Peyer's patch (tissue), 4 donors: Measurements from ENCODE around the gene CFAP20DC. TPM values are rescaled to one million over a fixed set of nuclear protein-coding genes. Genes with fewer than 3 reads are reported as not detected.
"Not testable (repeated sequence)": the region's sequence is repeated elsewhere in the genome, so short reads cannot be mapped to it uniquely, and the experiment has no call there.

Source experiments
- DNase-seq, 3 donors: peaks; one replicate each; pipeline ENCODE4 v3.0.0-alpha.2; 2017 to 2019
- H3K27ac ChIP-seq, 4 donors: fragments of 200-600 bp; sonication (generic); one replicate each; pipeline ENCODE4 v1.5.1; 2016 to 2019
- H3K27me3 ChIP-seq, 2 donors: fragments of 200-600 bp; sonication (generic); one replicate each; pipeline ENCODE4 v1.5.1; 2019
- H3K36me3 ChIP-seq, 3 donors: fragments of 200-600 bp; sonication (generic); one replicate each; pipeline ENCODE4 v1.5.1; 2016 to 2019
- H3K4me1 ChIP-seq, 4 donors: fragments of 200-600 bp; sonication (generic); one replicate each; pipeline ENCODE4 v1.5.1; 2016 to 2019
- H3K4me3 ChIP-seq, 4 donors: fragments of 200-600 bp; sonication (generic); 1 replicate in 3 of 4; 2 replicates in 1 of 4; pipeline ENCODE4 v1.5.1; 2016 to 2019; ENCODE audit warnings: mild to moderate bottlenecking in 1 of 4
- H3K9me3 ChIP-seq, 4 donors: fragments of 200-600 bp; sonication (generic); one replicate each; pipeline ENCODE4 v1.5.1; 2016 to 2019; ENCODE audit warnings: mild to moderate bottlenecking in 1 of 4
- CTCF ChIP-seq, 6 experiments: fragments of 450-650 bp in 4 of 6; fragments of 200-600 bp in 2 of 6; sonication (generic) in 1 of 6; IDR thresholded peaks; one replicate each; pipeline ENCODE4 v1.5.1; 2017 to 2019; ENCODE audit warnings: antibody characterized with exemption in 6 of 6, mild to moderate bottlenecking in 3 of 6, moderate library complexity in 1 of 6
- POLR2A ChIP-seq, 2 donors: fragments of 450-650 bp; IDR thresholded peaks; one replicate each; pipeline ENCODE4 v1.5.1; 2017; ENCODE audit warnings: antibody characterized with exemption in 2 of 2, mild to moderate bottlenecking in 2 of 2, moderate library complexity in 2 of 2
- total RNA-seq, 4 donors: library from RNA; depleted of rRNA; stranded (reverse); fragments of >200 nt; gene quantifications; one replicate each; pipeline ENCODE4 v1.1.0, GENCODE V29; 2016

Gene CFAP20DC
- total RNA-seq, 4 donors from 2014 or later = not detected

DNA sequence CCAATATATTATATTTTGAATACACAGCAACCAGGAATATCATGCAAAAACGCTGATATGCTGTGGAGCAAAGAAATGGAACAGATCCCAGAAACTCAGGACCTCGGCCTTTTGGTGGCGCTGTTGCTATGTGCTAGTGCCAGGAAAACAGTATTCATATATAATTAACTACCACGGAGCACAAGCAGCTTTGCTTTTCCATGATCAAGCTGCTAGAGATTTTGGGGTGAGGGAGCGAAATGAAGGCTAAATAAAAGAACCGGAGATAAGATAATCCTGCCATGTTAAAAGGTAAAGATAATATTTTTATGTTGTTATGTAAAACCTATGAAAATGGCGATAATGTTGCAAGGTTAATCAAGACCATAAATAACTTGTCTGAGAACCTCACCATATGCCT, 225.5 kb downstream of the CFAP20DC start:
- H3K27me3 ChIP-seq = no peaks in the 10 kb centered on the region
- H3K36me3 ChIP-seq = no peaks in the 10 kb centered on the region
- peak in 4 of 6 experiments; percentile 22 to 64 (median 54) for TF ChIP-seq CTCF (IDR thresholded peaks at IDR 0.05)
- no peak for TF ChIP-seq POLR2A (IDR thresholded peaks at IDR 0.05)
- no peak overlapping the region for H3K27ac ChIP-seq
- no peaks in the 10 kb centered on the region for H3K4me1 ChIP-seq
- DNase-seq = peak in 2 of 3 donors; percentile 71 to 72
- no peak overlapping the region for H3K4me3 ChIP-seq
- H3K9me3 ChIP-seq = no peaks in the 10 kb centered on the region

DNA sequence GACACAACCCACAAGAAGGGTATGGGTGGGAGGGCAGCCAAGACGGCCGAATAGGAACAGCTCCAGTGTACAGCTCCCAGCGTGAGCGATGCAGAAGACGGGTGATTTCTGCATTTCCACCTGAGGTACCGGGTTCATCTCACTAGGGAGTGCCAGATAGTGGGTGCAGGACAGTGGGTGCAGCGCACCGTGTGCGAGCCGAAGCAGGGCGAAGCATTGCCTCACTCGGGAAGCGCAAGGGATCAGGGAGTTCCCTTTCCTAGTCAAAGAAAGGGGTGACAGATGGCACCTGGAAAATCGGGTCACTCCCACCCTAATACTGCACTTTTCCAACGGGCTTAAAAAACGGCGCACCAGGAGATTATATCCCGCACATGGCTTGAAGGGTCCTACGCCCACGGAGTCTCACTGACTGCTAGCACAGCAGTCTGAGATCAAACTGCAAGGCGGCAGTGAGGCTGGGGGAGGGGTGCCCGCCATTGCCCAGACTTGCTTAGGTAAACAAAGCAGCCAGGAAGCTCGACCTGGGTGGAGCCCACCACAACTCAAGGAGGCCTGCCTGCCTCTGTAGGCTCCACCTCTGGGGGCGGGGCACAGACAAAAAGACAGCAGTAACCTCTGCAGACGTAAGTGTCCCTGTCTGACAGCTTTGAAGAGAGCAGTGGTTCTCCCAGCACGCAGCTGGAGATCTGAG, 243.1 kb downstream of the CFAP20DC start:
- H3K27me3 ChIP-seq, H3K9me3 ChIP-seq, DNase-seq, H3K27ac ChIP-seq, H3K4me1 ChIP-seq, H3K36me3 ChIP-seq, H3K4me3 ChIP-seq: not testable (repeated sequence)

GRCh38 chr3:58804914-58805313, 244.9 kb downstream of the CFAP20DC start:
- no peak for DNase-seq
- H3K27me3 ChIP-seq = no peaks in the 10 kb centered on the region
- TF ChIP-seq CTCF (IDR thresholded peaks at IDR 0.05) = no peak
- TF ChIP-seq POLR2A (IDR thresholded peaks at IDR 0.05) = no peak

GRCh38 chr3:58801541-58801940, 248.3 kb downstream of the CFAP20DC start:
- H3K36me3 ChIP-seq = no peaks in the 10 kb centered on the region
- no peaks in the 10 kb centered on the region for H3K4me1 ChIP-seq
- no peak overlapping the region for H3K4me3 ChIP-seq
- DNase-seq = no peak
- no peaks in the 10 kb centered on the region for H3K9me3 ChIP-seq
- H3K27me3 ChIP-seq = no peaks in the 10 kb centered on the region
- H3K27ac ChIP-seq = no peak overlapping the region
- TF ChIP-seq POLR2A (IDR thresholded peaks at IDR 0.05) = no peak
- TF ChIP-seq CTCF (IDR thresholded peaks at IDR 0.05) = no peak

More at GRCh38 chr3:58804914-58805313, 244.9 kb downstream of the CFAP20DC start:
- H3K4me1 ChIP-seq = no peaks in the 10 kb centered on the region
- no peak overlapping the region for H3K27ac ChIP-seq
- no peaks in the 10 kb centered on the region for H3K36me3 ChIP-seq
- H3K4me3 ChIP-seq = no peak overlapping the region
- H3K9me3 ChIP-seq = no peaks in the 10 kb centered on the region

DNA sequence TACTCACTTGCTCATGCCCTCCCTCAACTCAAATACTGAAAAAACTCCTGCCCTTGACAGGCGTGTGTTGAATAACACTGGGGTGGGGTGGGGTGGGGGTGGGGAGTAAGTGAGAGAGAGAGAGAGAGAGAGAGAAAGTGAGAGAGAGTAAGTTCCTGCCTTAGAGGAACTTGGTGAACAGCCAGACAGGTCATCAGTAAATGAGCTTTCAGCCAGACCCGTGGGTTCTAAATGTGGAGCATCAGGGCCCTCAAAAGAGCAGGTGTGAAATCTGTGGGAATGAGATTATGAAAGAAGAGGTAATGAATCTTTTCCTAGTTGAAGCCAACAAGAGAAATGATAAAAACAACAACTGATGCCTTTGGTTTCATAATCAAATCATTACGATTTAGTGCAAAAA, 248.9 kb downstream of the CFAP20DC start:
- TF ChIP-seq POLR2A (IDR thresholded peaks at IDR 0.05) (no peak), CTCF (IDR thresholded peaks at IDR 0.05) (no peak)
- Histone ChIP-seq H3K27ac (no peak overlapping the region), H3K4me1 (no peaks in the 10 kb centered on the region), H3K27me3 (no peaks in the 10 kb centered on the region), H3K36me3 (no peaks in the 10 kb centered on the region), H3K4me3 (no peak overlapping the region), H3K9me3 (no peaks in the 10 kb centered on the region)
- no peak for DNase-seq

- Histone ChIP-seq H3K4me1 (no peaks in the 10 kb centered on the region), H3K9me3 (no peaks in the 10 kb centered on the region), H3K27ac (no peak overlapping the region), H3K36me3 (no peaks in the 10 kb centered on the region), H3K4me3 (no peak overlapping the region), H3K27me3 (no peaks in the 10 kb centered on the region)
- DNase-seq = no peak
- TF ChIP-seq CTCF (IDR thresholded peaks at IDR 0.05) = no peak
- no peak for TF ChIP-seq POLR2A (IDR thresholded peaks at IDR 0.05)
These were observed 249.8 kb downstream of the CFAP20DC start for GRCh38 chr3:58800032-58800431.
